IMR-90 (cell line): ENCODE data around the gene POLR3GL. TPM values are rescaled to one million over a fixed set of nuclear protein-coding genes. Genes with fewer than 3 reads are reported as not detected.

Experiments
- ATAC-seq: fragments of 200-7000 bp; cut with Tn5 transposase; 2 replicates; pipeline ENCODE4 v1.9.1; 2020; ENCODE audit warnings: low read depth, mild to moderate bottlenecking, moderate library complexity
- BruUV-seq: library from RNA; stranded (reverse); fragments of 400-500 nt; replicated peaks from 2 replicates; lab custom pipeline; 2021; lab: Mats Ljungman, UMichigan
- CTCF ChIA-PET: fragments of 300-600 bp; formaldehyde crosslinking; extraction: SDS; loops from one replicate; lab custom pipeline; 2021; ENCODE audit warnings: antibody characterized with exemption; lab: Yijun Ruan, JAX
- POLR2A ChIA-PET: fragments of 300-600 bp; sonication (Branson Sonifier 250); formaldehyde crosslinking; loops from one replicate; lab custom pipeline; 2022; ENCODE audit warnings: antibody characterized with exemption; ENCODE audit not compliant: unreplicated experiment; lab: Charles Lee
- DNase-seq: peaks from one replicate; pipeline ENCODE4 v3.0.0; 2013
- H2AFZ ChIP-seq: replicated peaks from 2 replicates; pipeline ENCODE3; 2013; ENCODE audit warnings: low read length, mild to moderate bottlenecking; ENCODE audit not compliant: poor library complexity
- H2AK5ac ChIP-seq: 2 replicates; pipeline ENCODE4 v1.6.1; 2013; ENCODE audit warnings: low read depth, low read length, inconsistent platforms
- H2AK9ac ChIP-seq: replicated peaks from 2 replicates; pipeline ENCODE3; 2013; ENCODE audit warnings: mild to moderate bottlenecking, low read depth, low read length, moderate library complexity; ENCODE audit not compliant: poor library complexity
- H2BK120ac ChIP-seq: 2 replicates; pipeline ENCODE4 v1.6.1; 2013; ENCODE audit warnings: low read depth, low read length, inconsistent platforms
- H2BK15ac ChIP-seq: 3 replicates; pipeline ENCODE4 v1.6.1; 2013; ENCODE audit warnings: low read depth, low read length, inconsistent platforms
- H2BK20ac ChIP-seq: 2 replicates; pipeline ENCODE4 v1.6.1; 2013; ENCODE audit warnings: low read depth, mild to moderate bottlenecking, inconsistent platforms, low read length, moderate library complexity
- H2BK5ac ChIP-seq: 2 replicates; pipeline ENCODE4 v1.6.1; 2013; ENCODE audit warnings: mild to moderate bottlenecking, low read depth, low read length, inconsistent platforms; ENCODE audit not compliant: poor library complexity, severe bottlenecking
- H3K14ac ChIP-seq: replicated peaks from 2 replicates; pipeline ENCODE4 v1.6.1; 2013; ENCODE audit warnings: low read depth, low read length, inconsistent platforms
- H3K18ac ChIP-seq: 2 replicates; pipeline ENCODE4 v1.6.1; 2013; ENCODE audit warnings: low read depth, low read length, control low read depth
- H3K23ac ChIP-seq: 2 replicates; pipeline ENCODE4 v1.6.1; 2013; ENCODE audit warnings: low read depth, low read length, inconsistent platforms
- H3K27ac ChIP-seq: 2 replicates; pipeline ENCODE4 v1.5.1; 2013; ENCODE audit warnings: mild to moderate bottlenecking, control low read depth, low read length; ENCODE audit not compliant: insufficient read depth
- H3K27me3 ChIP-seq: 2 replicates; pipeline ENCODE4 v1.6.1; 2013; ENCODE audit warnings: low read length; ENCODE audit not compliant: control insufficient read depth, insufficient read depth
- H3K36me3 ChIP-seq: 2 replicates; pipeline ENCODE4 v1.6.1; 2013; ENCODE audit warnings: low read length, mixed read lengths; ENCODE audit not compliant: control insufficient read depth, insufficient read depth
- H3K4ac ChIP-seq: 2 replicates; pipeline ENCODE4 v1.6.1; 2013; ENCODE audit warnings: low read depth, low read length, inconsistent platforms
- H3K4me1 ChIP-seq: 2 replicates; pipeline ENCODE4 v1.6.1; 2013; ENCODE audit warnings: low read length, mixed read lengths; ENCODE audit not compliant: control insufficient read depth, insufficient read depth
- H3K4me2 ChIP-seq: 2 replicates; pipeline ENCODE4 v1.6.1; 2013; ENCODE audit warnings: low read depth, mild to moderate bottlenecking, control low read depth, low read length, moderate library complexity
- H3K4me3 ChIP-seq: 2 replicates; pipeline ENCODE4 v1.5.1; 2013; ENCODE audit warnings: low read depth, mild to moderate bottlenecking, control low read depth, low read length, moderate library complexity; ENCODE audit not compliant: insufficient read depth
- H3K56ac ChIP-seq: 2 replicates; pipeline ENCODE4 v1.6.1; 2013; ENCODE audit warnings: low read length, inconsistent platforms; ENCODE audit not compliant: insufficient read depth; ENCODE audit errors: extremely low read depth
- H3K79me1 ChIP-seq, 2 experiments: 2 replicates each; pipeline ENCODE4 v1.6.1; 2013; ENCODE audit warnings: low read length in 2 of 2, inconsistent platforms in 1 of 2, low read depth in 1 of 2
- H3K9ac ChIP-seq: 2 replicates; pipeline ENCODE4 v1.6.1; 2013; ENCODE audit warnings: low read depth, low read length, control low read depth
- H3K9me1 ChIP-seq: 2 replicates; pipeline ENCODE4 v1.6.1; 2013; ENCODE audit warnings: low read length, inconsistent platforms; ENCODE audit not compliant: insufficient read depth
- H3K9me3 ChIP-seq: 2 replicates; pipeline ENCODE4 v1.6.1; 2013; ENCODE audit warnings: low read length; ENCODE audit not compliant: control insufficient read depth, insufficient read depth
- H4K20me1 ChIP-seq: 2 replicates; pipeline ENCODE4 v1.6.1; 2013; ENCODE audit warnings: low read length, inconsistent platforms; ENCODE audit not compliant: insufficient read depth
- H4K5ac ChIP-seq: 2 replicates; pipeline ENCODE4 v1.6.1; 2013; ENCODE audit warnings: mild to moderate bottlenecking, low read depth, low read length, control low read depth
- H4K8ac ChIP-seq, 2 experiments: 2 replicates each; pipeline ENCODE4 v1.6.1; 2013; ENCODE audit warnings: low read depth in 2 of 2, low read length in 2 of 2, control low read depth in 1 of 2, inconsistent platforms in 1 of 2
- H4K91ac ChIP-seq: 2 replicates; pipeline ENCODE4 v1.6.1; 2013; ENCODE audit warnings: low read depth, low read length, inconsistent platforms; ENCODE audit not compliant: insufficient read depth
- CEBPB ChIP-seq: IDR thresholded peaks from 2 replicates; pipeline ENCODE4 v1.6.1; 2012; ENCODE audit warnings: low read depth, low read length, improper control_type of control experiment
- FOS ChIP-seq: fragments of 150-350 bp; IDR thresholded peaks from 2 replicates; pipeline ENCODE4 v1.6.1; 2016; ENCODE audit warnings: low read depth, low read length
- SMC3 ChIP-seq: fragments of 150-350 bp; IDR thresholded peaks from 2 replicates; pipeline ENCODE4 v1.6.1; 2016; ENCODE audit warnings: low read depth, mild to moderate bottlenecking, antibody characterized with exemption, low read length, moderate library complexity
- WGBS, 2 experiments: methylation state at CpG; one replicate each; pipeline versions ENCODE4 v1.1.5 to v1.1.7; 2013; ENCODE audit warnings: missing lambda C conversion rate in 2 of 2; ENCODE audit not compliant: insufficient read length in 1 of 2; ENCODE audit errors: extremely low coverage in 2 of 2; 5-methylcytosine and 5-hydroxymethylcytosine counted together
- dilution Hi-C: fragments of 300-500 bp; cut with HindIII; formaldehyde crosslinking; loops from one replicate; pipeline ENCODE4 v1.14.3; 2018; ENCODE audit warnings: low sequenced_read_pairs; ENCODE audit not compliant: unreplicated experiment
- in situ Hi-C: fragments of 300-500 bp; cut with MboI; formaldehyde crosslinking; loops from 3 replicates; pipeline ENCODE4 v1.14.3; 2019; ENCODE audit warnings: low sequenced_read_pairs, inconsistent platforms, mixed read lengths
- intact Hi-C: fragments of 100-400 bp; cut with micrococcal nuclease; formaldehyde crosslinking; loops from 2 replicates; pipeline ENCODE4 v1.10.0; 2022
- polyA plus RNA-seq, 3 experiments: library from polyadenylated mRNA; depleted of rRNA; stranded (reverse); fragments of >200 nt; gene quantifications; 2 replicates each; pipeline ENCODE4 v1.2.3, GENCODE V29; 2012; ENCODE audit warnings: low replicate concordance in 1 of 3
- total RNA-seq: library from RNA; depleted of rRNA; stranded (reverse); fragments of >200 nt; gene quantifications from 2 replicates; pipeline ENCODE4 v1.2.3, GENCODE V29; 2012

Gene POLR3GL
- total and polyA plus RNA-seq, 2 of the 4 experiments (the other 2 are of a cell fraction), result 7.9 to 16.3 TPM

GRCh38 chr1:145936247-145936646, 28.2 kb upstream of the POLR3GL start:
- peak; percentile 56 for ATAC-seq
- Histone ChIP-seq H4K8ac (no peak overlapping the region), H4K91ac (no peak overlapping the region), H2BK120ac (no peak overlapping the region), H3K9me3 (no peaks in the 10 kb centered on the region), H2AK9ac (no peak overlapping the region), H2BK5ac (no peak overlapping the region), H3K18ac (no peak overlapping the region), H3K27ac (no peak overlapping the region), H3K4ac (no peak overlapping the region), H3K14ac (no peak overlapping the region), H3K4me1 (0 out of 2 replicates have a peak, but pooled peaks cover 2% of the 10 kb centered on the region), H3K79me1 (peaks cover 0 to 8% of the 10 kb centered on the region in 2 experiments; a peak in 3 of 4 replicates), H2BK20ac (no peak overlapping the region), H4K5ac (no peak overlapping the region), H3K9me1 (no peaks in the 10 kb centered on the region), H3K23ac (no peak overlapping the region), H2AK5ac (no peak overlapping the region), H3K4me3 (no peak overlapping the region), H3K36me3 (peaks cover 18% of the 10 kb centered on the region), H2BK15ac (no peak overlapping the region), H3K4me2 (no peak overlapping the region), H3K9ac (no peak overlapping the region), H2AFZ (no peak overlapping the region), H3K56ac (no peak overlapping the region), H4K20me1 (no peaks in the 10 kb centered on the region), H3K27me3 (no peaks in the 10 kb centered on the region)
- no peak for DNase-seq
- in situ Hi-C loops, result no loop called here
- intact Hi-C loops, result no loop called here
- WGBS, 2 experiments, result 100% methylated on average over 3 of the region's 8 CpGs; no CpG with 5 or more reads in 1 of the 2 experiments
- BruUV-seq, result no TSS peak
- ChIA-PET CTCF (interaction anchor here (1.2 to 1.4 kb wide), 2 partner anchors 28 to 71 kb away, joined by 3 read pairs; partner anchors contain the start of gene ANKRD34A), POLR2A (no interaction called here)
- TF ChIP-seq SMC3, result no peak
- TF ChIP-seq CEBPB, result peak; percentile 69
- TF ChIP-seq FOS, result no peak
- dilution Hi-C loops, result no loop called here
